ENCODE measurements around the gene SOHLH1. TPM values are rescaled to one million over a fixed set of nuclear protein-coding genes. Genes with fewer than 3 reads are reported as not detected.

SOHLH1 gene
- total RNA-seq, 1 donor: not detected

DNA sequence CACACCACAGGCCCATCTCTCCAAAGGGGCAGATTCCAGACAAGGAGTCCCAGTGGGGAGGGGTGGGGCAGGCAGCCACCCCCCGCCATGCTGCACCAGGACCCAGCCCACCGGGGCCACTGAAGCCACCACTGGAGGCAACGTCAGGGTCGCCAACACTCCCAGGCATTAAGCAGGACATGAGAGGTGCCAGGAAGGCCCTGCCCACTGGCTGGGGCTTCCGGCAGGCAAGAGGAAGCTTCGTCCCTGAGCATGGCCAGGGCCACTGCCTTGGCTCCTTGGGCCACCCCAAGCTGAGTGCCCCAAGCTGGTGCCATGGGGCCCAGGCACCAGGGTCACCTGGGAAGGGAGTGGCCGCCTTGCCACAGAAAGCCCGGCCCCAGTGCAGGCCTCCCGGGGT lies 20.2 kb upstream of the SOHLH1 start:
- TF ChIP-seq, protein P1, sequence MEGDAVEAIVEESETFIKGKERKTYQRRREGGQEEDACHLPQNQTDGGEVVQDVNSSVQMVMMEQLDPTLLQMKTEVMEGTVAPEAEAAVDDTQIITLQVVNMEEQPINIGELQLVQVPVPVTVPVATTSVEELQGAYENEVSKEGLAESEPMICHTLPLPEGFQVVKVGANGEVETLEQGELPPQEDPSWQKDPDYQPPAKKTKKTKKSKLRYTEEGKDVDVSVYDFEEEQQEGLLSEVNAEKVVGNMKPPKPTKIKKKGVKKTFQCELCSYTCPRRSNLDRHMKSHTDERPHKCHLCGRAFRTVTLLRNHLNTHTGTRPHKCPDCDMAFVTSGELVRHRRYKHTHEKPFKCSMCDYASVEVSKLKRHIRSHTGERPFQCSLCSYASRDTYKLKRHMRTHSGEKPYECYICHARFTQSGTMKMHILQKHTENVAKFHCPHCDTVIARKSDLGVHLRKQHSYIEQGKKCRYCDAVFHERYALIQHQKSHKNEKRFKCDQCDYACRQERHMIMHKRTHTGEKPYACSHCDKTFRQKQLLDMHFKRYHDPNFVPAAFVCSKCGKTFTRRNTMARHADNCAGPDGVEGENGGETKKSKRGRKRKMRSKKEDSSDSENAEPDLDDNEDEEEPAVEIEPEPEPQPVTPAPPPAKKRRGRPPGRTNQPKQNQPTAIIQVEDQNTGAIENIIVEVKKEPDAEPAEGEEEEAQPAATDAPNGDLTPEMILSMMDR (IDR thresholded peaks at IDR 0.05; ENCODE audit: insufficient read depth, low read depth, low read length): no peak

DNA sequence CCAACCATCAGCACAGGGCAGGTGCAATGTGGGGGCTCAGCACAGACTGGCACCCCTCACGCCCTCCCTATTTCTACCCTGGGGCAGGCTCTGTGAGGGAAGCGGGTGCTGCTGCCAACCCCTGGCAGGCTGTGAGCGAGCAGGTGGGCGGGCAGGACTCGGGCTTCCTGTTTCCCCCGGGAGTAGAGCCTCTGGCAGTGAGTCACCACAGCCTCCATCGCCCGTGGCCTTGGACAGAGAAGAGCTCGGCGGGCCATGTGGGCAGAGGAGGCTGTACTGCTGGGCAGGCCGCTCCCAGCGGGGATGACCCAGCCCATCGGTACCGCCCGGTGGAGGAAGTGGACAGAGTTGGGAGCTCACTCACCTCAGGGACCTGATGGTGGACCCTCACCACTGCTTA lies 19.3 kb upstream of the SOHLH1 start:
- no peak overlapping the region for H3K4me3 ChIP-seq (ENCODE audit: low read depth, low read length)
- DNase-seq (ENCODE audit: low read depth): no peak
- TF ChIP-seq, protein P1 (IDR thresholded peaks at IDR 0.05; ENCODE audit: insufficient read depth, low read depth, low read length): no peak

More for the DNA sequence above, 20.2 kb upstream of the SOHLH1 start:
- DNase-seq (ENCODE audit: low read depth): no peak
- H3K4me3 ChIP-seq (ENCODE audit: low read depth, low read length): no peak overlapping the region

DNA sequence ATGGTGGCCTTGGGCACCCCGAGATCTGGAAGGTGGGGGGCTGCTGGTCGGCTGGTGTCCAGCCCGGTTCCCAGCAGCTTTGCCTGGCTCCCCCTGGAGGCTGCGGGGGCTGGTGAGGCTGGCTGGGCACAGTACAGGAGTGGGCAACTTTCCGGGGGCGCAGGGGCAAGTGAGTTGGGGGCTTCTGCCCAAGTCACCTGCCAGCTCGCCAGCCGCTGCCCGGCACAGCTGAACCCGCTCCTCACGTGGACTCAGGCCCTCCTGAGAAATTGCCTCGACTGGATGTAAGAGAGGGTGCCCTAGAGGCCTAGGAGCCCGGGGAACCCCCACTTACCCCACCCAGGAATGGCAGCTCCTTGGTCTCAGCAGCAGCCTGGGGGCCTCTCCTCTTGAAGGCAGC lies 18.1 kb upstream of the SOHLH1 start:
- TF ChIP-seq, protein P1 (IDR thresholded peaks at IDR 0.05; ENCODE audit: insufficient read depth, low read depth, low read length): no peak
- no peak overlapping the region for H3K4me3 ChIP-seq (ENCODE audit: low read depth, low read length)

DNA sequence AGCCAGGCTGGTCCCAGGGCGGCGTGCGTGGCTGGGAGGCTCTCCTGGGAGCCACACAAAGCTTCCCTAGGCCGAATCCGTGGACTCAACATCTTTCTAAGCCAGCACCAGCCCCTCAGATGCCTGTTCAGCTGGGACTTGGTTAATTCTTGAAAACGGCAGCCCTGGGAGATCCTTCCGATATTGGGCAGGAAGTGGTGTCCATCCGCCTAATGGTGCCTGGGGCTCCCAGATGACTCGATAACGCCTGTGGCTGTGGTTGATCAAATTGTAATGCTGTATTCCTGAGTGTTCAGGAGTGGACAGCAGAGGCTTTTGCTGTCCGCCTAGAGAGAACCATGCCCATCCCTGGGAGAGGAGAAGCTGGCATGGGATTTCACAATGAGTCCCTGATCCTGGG lies 16.8 kb upstream of the SOHLH1 start:
- TF ChIP-seq, protein P1 (IDR thresholded peaks at IDR 0.05; ENCODE audit: insufficient read depth, low read depth, low read length): no peak
- no peak for DNase-seq (ENCODE audit: low read depth)
- no peak overlapping the region for H3K4me3 ChIP-seq (ENCODE audit: low read depth, low read length)

More for the DNA sequence above, 18.1 kb upstream of the SOHLH1 start:
- DNase-seq (ENCODE audit: low read depth): no peak

DNA sequence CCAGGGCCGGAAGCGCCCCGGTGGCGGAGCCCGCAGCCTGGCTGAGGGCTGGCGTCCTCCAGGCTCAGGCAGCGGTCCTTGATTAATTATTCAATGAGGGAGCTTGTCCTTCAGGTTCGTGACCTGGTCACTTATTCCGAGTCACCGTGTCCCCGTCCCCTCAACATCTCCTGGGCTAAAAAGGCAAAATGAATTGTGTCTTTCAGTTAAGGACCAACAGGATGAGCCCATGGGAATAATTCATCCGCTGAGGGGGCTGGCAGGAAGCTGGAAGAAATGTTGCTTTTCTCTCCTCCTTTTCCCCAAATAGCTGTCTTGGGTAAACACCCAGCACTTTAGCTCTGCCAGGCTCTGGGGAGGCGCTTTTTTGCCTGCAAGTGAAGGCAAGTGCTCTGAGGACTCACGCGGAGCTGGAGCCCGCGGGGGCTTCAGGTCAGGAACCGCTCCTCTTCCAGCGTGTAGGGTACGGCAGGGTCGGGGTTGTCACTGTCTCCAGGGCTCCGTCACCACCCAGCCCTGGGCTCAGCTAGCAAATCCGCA lies 15.8 kb upstream of the SOHLH1 start:
- H3K4me3 ChIP-seq (ENCODE audit: low read depth, low read length): no peak overlapping the region
- TF ChIP-seq, protein P1 (IDR thresholded peaks at IDR 0.05; ENCODE audit: insufficient read depth, low read depth, low read length): no peak
- no peak for DNase-seq (ENCODE audit: low read depth)

DNA sequence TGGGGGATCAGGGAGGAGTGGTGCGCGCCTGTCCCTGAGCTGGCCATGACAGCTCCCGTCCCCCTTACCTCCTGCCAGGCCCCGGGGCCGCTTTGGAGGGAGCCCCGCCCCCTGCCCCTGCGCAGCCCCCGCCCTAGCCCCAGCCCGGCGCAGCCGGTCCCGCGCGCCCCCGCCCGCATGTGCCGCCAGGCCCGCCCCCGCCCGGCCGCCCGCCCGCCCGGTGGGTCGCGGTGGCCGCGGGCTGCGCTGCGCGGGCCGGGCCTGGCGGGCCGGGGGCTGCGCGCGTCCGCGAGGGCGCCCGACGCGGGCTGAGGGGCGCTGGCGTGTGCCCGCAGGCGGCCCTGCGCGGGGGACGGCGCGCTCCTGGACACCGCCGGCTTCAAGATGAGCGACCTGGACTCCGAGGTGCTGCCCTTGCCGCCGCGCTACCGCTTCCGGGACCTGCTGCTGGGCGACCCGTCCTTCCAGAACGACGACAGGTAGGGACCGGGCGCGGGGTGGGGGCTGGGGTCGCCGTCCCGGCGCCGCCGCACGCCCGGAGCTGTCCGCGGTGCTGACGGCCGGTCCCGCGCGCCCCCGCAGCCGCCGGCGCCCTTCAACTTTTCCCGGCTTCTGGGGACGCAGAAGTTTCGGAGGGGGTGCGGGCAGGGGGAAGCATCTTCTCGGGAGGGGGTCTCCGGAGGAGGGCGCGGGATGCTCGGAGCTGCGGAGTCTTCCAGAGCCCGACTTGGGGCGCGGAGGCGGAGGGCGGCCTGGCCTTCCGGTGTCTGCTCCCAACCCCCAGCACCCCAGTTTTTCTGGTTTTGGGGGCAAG lies 15.2 kb upstream of the SOHLH1 start:
- DNase-seq (ENCODE audit: low read depth): no peak
- H3K4me3 ChIP-seq (ENCODE audit: low read depth, low read length): no peak overlapping the region

More for the DNA sequence above, 15.2 kb upstream of the SOHLH1 start:
- TF ChIP-seq, protein P1 (IDR thresholded peaks at IDR 0.05; ENCODE audit: insufficient read depth, low read depth, low read length): no peak

All from fibroblast of villous mesenchyme (primary cell).